DMS53 (cell line): ENCODE results near the gene CBFB.

Experiments
- DNase-seq: peaks from one replicate; lab custom pipeline; 2025; lab: John Stamatoyannopoulos, UW

Gene CBFB

DNA sequence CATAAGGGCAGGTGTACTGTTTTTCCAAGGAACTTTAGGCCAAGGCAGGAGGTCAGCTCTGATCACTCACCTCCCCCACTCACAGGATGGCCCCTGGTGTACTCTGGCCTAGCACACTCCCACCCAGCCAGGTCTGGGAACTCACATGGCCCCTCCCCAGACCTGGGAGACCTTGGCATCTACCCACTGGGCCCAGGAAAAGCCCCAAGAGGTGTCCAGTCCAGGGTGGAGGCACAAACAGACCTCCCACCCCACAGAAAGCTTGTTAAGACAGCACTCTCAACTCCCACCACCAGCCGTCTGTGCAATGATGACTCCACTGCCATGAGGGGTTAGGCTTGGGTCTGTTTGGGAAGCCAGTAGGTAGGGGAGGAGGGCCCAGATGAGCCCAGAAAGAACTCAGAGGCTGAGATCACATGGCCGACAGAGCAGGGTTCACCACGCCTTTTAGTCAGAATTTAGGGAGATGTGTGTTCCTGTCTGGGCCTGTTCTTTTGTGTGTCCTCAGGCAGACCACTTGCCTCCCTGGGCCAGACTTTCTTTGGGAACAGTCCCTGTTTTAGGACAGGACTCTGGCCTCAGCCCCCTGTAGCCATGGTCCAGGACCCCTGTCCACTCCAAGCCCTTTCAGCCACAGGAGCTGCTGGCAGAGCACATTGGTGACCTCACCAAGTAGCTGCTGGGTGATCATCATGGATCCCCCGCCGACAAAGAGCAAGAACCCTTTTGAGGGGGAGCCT lies 12.1 kb upstream of the CBFB start:
- DNase-seq: no peak

DNA sequence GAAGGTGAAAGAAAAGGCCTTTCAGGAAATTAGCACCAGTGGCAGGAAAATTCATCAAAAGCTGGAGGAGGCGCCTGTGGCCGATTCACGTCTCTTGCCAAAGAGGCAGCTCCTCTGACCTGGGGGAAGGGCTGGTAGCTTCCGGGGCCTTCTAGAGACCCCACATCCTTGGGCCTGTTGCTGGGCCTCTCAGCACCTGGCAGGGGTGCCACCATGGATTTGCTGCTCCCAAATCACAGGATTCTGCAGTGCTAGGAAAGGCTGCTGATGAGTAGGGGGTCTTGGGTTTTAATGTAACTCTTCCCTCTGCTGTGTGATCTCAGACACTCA lies 11.6 kb upstream of the CBFB start:
- DNase-seq: no peak

- DNase-seq: peak; percentile 97
Observed at GRCh38 chr16:67017810-67018488, 11.0 kb upstream of the CBFB start.

- DNase-seq: no peak
Observed at GRCh38 chr16:67019171-67019570, 9.8 kb upstream of the CBFB start.

DNA sequence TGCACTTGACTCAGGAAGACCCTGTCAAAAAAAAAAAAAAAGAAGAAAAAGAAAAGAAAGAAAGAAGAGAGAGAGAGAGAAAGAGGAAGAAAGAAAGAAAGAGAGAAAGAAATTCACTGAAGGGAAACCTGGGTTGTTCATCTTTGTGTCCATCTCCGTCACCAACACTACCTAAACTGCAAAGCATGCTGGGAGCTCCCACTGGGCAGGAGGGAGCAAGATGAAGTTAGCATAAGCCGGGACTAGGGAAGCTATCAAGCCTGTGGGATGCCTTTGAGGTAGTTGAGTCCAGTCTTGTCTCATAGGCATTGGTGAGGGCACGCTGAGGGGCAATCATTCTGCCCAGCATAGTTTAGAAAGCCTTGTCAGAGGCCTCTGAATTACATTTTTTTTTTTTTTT lies 7.6 kb upstream of the CBFB start:
- no peak for DNase-seq

- DNase-seq: no peak
Observed at GRCh38 chr16:67022531-67023214, 6.3 kb upstream of the CBFB start.

DNA sequence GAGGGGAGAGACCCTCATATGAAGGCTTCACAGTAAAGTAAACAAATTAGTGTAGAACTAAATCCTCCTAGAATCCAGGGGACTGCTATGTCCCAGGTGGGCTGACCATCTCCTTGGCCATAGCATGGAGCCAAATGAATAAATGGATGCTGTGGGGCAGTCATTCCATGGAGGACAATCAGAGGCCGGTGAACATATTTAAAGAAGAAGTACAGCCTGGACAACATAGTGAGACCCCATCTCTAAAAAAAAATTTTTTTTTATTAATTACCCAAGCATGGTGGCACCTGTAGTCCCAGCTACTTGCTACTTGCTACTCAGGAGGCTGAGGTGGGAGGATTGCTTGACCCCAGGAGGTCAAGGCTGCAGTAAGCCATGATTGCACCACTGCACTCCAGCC lies 5.3 kb upstream of the CBFB start:
- no peak for DNase-seq

DNA sequence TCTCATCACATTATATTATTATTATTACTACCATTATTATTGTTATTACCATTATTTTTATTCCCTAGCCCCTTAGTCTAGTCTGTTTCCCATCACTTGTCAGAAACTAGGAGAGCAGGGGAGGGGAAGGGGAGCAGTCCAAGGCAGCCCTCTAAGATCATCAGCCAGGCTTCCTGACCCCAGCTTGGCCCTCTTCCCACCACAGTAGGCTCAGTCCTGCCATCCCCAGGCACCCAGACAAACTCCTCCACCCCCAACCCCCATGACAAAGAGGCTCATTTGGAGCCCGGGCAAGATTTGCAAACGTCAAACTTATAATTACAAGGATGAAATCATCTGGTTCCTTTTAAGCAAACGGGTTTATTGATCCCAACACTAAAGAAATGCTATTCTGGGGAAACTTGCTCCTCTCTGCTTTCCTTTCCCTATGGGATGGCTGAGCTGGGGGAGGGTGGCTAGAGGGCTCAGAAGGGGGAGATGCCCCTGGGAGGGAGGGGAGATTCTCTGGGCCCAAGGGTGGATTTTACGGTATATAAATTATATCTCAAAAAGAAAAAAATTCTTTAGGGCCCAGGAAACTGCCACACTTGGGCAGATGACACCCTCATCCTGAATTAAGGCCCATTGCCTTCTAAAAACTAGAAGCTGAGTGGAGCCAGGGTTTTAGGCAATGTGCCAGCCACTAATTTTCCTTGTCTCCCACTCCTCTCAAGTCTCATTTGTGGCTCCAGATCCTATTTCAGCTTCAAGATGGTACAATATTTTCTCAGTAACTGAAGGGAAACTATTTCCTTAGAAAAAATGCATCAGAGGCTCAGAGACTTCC lies 4.4 kb upstream of the CBFB start:
- no peak for DNase-seq

DNA sequence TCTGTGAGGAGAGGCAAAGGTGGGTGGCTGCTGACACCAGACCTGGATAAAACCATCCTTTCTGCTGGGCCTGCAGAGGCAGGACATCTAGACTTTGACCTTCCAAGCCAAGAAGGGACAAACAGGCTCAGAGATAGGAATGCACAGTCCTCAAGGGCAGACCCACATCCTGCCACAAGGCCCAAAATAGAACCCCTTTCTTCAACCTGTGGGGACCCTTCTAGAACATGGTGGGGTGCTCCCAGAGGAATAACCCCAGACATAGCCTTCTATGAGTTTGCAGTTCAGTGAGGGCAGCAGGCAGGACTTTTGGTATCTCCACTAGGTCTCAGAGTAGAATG lies 3.8 kb upstream of the CBFB start:
- DNase-seq: no peak

- DNase-seq: no peak
Observed at GRCh38 chr16:67026570-67026969, 2.4 kb upstream of the CBFB start.

GRCh38 chr16:67027046-67027445 lies 1.9 kb upstream of the CBFB start:
- no peak for DNase-seq

DNA sequence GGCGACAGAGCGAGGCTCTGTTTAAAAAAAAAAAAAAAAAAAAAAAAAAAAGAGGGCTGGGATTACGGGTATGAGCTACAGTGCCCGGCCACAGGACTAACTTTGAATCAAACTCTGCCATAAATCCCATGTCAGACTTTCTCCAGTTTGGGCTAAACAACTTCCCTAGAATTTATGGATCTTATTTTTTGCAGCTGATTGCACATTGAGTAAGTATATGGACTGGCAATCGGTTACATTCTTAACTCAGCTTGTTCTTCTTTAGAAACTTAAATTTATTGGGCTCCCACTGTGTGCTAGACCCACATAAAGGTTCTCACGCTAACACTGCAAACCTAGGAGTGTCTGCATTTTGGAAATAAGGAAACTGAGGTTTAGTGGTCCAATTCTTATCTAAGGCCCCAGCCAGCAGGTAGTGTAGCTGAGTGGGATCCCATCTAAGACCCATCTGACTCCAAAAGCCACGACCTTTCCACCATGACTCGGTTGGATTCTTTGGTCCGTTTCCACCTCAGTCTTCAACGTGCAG lies 718 bp upstream of the CBFB start:
- no peak for DNase-seq

DNA sequence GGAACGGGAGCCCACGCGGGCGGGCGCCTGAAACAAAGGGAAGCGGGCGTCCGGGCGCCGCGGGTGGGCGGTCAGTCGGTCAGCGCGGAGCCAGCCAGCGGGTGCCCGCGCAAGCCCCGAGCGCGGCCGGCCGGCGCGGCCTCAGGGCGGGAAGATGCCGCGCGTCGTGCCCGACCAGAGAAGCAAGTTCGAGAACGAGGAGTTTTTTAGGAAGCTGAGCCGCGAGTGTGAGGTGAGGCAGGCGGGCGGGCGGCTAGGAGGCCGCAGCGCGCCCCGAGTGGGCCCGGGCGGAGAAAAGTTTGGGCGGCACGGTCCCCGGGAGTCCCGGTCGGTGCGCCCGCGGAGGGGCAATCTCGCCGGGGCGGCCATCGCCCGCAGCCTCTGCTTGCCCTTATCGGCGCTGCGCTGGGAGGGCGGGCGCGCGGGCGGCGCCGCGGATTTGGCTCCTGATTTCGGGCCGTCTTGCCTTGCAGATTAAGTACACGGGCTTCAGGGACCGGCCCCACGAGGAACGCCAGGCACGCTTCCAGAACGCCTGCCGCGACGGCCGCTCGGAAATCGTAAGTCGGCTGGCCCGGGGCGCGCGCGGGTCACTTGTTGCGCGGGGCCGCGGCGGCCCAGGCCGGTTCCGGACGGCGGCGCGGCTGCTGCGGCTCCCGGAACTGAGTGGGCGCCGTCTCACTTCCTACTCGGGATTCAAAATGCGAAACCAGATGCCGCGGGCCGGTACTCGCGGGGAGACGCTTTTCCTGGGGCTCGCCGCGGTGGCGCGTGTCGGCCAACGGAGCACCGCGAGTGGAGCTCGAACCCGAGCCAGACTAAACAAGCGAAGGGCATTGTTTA lies 526 bp downstream of the CBFB start:
- peak; percentile 69 for DNase-seq

DNA sequence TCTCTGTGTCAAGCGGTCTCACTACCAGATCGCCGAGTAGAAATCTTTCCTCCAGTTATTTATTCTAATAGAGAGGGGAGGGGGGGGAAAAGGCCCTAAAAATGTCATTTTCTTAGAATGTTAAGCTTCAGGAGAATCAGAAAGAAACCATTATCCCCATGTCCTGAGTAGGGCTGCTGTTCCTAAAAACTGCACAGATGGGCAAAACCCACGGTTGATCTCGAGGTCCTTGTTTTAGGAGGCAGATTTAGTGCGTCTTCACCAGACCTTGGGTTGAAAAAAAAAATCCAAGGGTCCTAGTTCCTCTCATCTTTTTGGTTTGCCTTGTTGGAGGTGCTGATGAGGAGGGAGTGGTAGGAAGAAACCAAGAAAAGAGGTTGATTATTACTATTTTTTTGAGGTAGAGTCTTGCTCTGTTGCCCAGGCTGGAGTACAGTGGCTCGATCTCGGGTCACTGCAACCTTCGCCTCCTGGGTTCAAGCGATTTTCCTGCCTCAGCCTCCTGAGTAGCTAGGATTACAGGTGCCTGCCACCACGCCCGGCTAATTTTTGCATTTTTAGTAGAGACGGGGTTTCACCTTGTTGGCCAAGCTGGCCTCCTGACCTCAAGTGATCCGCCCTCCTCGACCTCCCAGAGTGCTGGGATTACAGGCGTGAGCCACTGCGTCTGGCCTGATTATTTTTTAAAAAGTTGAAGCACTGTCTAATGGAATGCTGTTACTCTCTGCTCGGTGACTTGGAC lies 1.4 kb downstream of the CBFB start:
- no peak for DNase-seq

DNA sequence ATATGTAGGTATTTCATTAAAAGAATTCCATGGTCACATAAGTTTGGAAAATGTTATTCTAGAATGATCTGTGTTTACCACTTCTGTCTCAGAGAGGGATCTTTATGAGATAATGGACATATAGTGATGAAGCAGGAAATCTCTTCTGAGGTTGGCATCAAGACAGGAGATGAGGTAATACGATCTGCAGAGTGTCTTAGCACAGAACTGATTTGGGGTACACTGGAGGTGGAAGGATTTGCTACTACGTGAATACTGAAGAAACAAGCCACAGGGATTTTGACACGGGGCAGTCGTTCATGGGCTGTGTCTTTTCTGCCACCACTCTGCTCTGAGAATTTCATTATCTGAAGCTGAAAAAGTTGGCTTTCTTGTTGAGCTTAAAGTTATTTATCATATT lies 5.5 kb downstream of the CBFB start:
- DNase-seq: no peak

GRCh38 chr16:67035364-67035763 lies 6.4 kb downstream of the CBFB start:
- DNase-seq: no peak

- no peak for DNase-seq
Observed at GRCh38 chr16:67036323-67036741, 7.4 kb downstream of the CBFB start.

GRCh38 chr16:67039260-67040020 lies 10.5 kb downstream of the CBFB start:
- no peak for DNase-seq

GRCh38 chr16:67040166-67040565 lies 11.2 kb downstream of the CBFB start:
- DNase-seq: no peak

DNA sequence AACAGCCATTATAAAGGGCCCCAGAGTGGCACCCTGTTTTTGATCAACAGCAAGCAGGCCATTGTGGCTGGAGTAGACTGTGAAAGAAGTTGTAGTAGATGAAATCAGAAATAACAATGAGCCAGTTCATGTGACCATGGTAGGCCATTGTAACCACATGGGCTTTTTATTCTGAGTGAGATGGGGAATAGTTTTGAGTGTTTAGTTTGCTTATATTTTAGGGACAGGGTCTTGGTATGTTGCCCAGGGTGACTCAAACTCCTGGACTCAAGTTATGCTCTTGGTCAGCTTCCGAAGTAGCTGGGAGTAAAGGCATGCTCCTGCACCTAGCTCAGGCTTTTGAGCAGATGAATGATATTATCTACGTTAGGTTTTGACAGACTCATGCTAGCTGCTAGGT lies 12.0 kb downstream of the CBFB start:
- no peak for DNase-seq
